ENCODE results near the gene ADGRD1.

Gene ADGRD1

DNA sequence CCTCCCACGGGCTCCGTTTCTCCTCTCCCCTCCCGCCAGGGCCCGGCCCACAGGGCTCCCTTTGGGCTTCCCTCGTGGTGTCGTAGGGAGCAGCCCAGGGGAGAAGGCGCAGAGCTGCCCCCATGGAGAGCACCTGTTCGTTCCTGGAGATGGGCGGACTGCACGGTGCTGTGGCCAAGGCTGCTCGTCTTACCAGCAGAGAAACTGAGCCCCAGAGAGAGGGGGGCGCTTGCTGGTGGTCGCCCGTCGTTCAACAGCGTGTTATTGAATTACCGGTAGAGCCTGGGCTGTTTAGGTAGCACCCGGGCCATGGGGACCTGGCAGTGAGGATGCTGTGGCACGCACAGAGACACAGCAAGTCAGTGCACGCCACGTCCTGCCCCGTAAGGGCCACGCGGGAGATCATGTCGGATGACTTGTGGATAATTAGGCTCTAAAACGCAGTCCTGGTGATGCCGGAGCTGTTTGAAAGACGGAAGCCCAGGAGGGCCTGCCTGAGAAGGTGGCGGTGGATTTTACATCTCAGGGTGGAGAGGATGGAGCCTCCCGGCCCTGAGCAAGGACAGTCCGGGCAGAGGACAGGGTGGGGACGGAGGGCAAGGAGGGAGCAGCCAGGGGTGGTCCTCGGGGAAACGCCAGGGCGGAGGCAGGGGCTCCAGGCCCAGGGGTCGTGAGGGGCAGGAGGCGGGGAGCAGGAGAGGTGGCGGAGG lies 134.4 kb downstream of the ADGRD1 start:
- intact Hi-C loops (cut with micrococcal nuclease) = no loop called here
- Mint-ChIP-seq H3K4me1 (ENCODE audit: low read depth) (peaks cover 25% of the 10 kb centered on the region), H3K9me3 (no peaks in the 10 kb centered on the region), H3K4me3 (no peak overlapping the region), H3K27me3 (peaks cover 12% of the 10 kb centered on the region), H3K27ac (no peak overlapping the region), H3K36me3 (ENCODE audit: low read depth) (no peaks in the 10 kb centered on the region)

DNA sequence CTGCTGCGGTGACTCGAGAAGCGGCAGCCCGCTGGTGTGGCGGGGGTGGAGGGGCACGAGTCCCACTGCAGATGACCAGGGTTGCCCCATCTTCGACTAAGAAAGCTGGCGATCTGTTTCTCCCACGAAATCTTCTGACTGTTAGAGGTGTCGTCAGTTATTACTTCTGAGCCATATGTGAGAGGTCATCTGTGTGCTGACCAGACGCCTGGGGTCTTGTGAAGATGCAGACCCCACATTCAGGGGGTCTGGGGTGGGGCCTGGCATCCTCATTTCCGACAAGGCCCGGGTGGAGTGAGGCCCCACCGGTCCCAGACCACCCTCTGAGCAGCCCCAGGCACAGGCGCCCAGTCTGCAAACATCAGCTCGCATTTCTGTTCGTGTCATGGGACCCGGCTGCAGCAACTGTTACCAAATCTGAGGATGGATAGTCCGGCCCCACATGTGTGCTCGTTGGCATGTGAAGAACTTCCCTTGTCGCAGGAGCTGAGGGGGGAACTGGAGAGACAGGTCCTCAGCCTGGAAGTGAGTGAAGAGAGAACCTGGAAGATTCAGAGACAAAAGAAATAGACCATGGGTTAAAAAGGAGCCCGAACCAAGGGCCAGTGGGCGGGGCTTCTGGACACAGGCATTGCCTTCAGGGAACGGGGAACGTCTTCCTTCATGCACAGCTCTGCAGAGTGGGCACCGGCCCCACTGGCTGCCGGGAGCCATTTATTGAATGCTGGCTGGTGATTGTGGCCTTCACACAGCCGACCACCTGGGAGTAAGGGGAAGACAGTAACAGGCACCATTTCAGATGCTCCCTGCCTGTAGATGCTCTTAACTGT lies 135.2 kb downstream of the ADGRD1 start:
- peaks cover 31% of the 10 kb centered on the region for H3K4me1 Mint-ChIP-seq (ENCODE audit: low read depth)
- H3K27ac Mint-ChIP-seq = no peak overlapping the region
- H3K27me3 Mint-ChIP-seq = peaks cover 13% of the 10 kb centered on the region
- H3K9me3 Mint-ChIP-seq = no peaks in the 10 kb centered on the region
- intact Hi-C loops (cut with micrococcal nuclease) = no loop called here
- H3K4me3 Mint-ChIP-seq = no peak overlapping the region
- H3K36me3 Mint-ChIP-seq (ENCODE audit: low read depth) = no peaks in the 10 kb centered on the region

DNA sequence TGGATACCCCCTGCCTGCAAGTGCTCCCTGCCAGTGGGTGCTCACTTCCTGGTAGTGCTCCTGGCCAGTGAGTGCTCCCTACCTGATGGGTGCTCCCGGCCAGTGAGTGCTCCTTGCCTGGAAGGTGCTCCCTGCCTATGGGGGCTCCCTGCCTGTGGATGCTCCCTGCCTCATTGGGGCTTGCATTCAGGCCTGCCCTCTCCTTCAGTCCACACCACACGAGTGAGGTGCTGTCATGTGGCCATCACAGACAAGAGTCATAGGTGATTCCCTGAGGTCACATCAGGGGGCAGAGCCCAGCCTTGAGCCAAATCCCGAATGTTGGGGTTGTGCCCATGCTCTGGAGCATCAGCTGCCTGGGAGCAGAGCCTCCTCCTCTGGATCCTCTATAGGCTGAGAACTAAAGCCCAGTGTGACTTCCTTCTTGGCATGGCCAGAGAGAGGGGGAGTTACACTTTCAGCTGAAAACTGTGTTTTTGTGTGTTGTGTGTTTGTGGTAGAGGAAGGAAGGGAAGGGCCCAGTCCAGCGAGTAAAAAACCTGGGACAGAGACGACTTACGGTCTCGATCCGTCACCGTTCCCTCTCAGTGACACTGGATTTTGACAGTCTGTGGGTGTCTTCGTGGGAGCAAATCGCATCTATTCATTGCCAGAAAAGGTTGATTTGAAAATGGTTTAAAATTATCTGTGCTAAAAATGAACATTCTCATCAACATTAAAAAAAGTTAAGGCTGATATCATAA lies 136.0 kb downstream of the ADGRD1 start:
- H3K27ac Mint-ChIP-seq = no peak overlapping the region
- no peaks in the 10 kb centered on the region for H3K9me3 Mint-ChIP-seq
- no peaks in the 10 kb centered on the region for H3K36me3 Mint-ChIP-seq (ENCODE audit: low read depth)
- no peak overlapping the region for H3K4me3 Mint-ChIP-seq
- H3K4me1 Mint-ChIP-seq (ENCODE audit: low read depth) = peaks cover 31% of the 10 kb centered on the region
- intact Hi-C loops (cut with micrococcal nuclease) = no loop called here
- H3K27me3 Mint-ChIP-seq = peaks cover 13% of the 10 kb centered on the region

DNA sequence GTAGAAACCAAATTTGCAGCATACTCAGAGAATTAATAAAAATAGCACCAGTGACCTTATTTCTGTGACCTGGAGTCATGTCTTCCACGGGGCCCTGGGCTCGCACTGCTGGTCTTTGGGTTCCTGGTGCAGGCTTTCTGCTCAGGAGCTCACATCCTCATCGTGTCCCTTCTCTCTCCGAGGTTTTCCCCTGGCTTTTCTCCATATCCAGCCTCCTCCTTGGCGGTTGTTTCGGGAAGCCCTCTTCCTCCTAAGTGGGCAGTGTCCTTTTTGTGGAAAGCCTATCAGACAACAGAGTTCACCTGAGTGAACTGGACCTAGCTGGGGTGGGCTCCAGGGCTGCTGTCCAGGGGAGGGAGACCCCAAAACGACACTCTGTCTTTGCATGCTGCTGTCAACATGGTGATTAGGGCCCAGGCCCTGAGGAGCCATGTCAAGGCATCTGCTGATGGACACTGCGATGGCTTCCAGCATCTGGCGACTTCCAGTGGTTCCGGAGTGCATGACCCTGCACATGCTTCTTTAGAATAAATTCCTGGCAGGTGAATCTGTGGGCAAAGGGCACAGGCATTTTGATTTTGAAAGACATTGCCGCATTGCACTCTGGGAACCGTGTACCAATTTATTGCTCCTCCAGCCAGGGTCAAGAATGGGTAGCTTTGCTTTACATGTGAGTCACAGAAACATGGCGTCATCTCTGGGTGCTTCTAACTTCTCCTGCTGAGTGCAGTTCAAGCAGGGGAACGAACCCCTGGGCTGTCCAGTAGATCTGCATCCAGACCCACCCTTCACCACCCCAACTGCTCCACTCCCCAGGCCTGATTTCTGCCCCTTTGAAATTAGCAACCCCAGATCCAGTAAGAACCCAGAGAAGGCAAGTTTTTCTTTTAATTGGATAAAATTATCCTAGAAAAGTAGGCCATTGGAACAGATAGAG lies 136.8 kb downstream of the ADGRD1 start:
- intact Hi-C loops (cut with micrococcal nuclease) = no loop called here
- Mint-ChIP-seq H3K4me3 (no peak overlapping the region), H3K27me3 (peaks cover 14% of the 10 kb centered on the region), H3K27ac (no peak overlapping the region), H3K4me1 (ENCODE audit: low read depth) (peaks cover 31% of the 10 kb centered on the region), H3K36me3 (ENCODE audit: low read depth) (no peaks in the 10 kb centered on the region), H3K9me3 (no peaks in the 10 kb centered on the region)

DNA sequence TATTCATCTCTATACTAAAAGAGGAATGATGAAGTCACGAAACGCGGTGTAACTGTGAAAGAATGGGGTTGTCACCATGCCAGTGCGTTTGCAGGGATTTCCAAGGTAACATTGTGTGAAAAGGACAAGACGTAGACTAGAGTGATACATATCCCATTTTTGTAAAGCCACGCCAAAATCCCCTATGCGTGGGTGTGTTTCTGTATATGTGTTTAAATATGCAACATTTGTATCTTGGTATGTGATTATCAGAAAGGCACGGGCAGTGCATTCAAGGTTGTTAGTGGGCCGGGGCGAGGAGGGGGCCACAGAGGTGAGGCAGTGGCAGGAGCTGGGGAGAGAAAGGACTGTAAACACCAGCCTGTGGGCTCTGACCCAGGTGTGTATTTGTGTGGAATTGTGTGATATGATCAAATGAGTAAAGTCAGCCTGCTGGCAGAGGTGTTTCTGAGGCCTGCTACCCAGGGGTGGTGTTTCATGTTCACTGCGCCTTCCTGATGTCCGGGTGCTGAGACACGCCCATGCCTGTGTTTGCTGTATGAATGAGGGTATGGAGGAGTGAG lies 137.8 kb downstream of the ADGRD1 start:
- Mint-ChIP-seq H3K9me3 (no peaks in the 10 kb centered on the region), H3K27ac (no peak overlapping the region), H3K4me1 (ENCODE audit: low read depth) (peaks cover 31% of the 10 kb centered on the region), H3K36me3 (ENCODE audit: low read depth) (no peaks in the 10 kb centered on the region), H3K4me3 (no peak overlapping the region), H3K27me3 (peaks cover 16% of the 10 kb centered on the region)
- intact Hi-C loops (cut with micrococcal nuclease) = no loop called here

DNA sequence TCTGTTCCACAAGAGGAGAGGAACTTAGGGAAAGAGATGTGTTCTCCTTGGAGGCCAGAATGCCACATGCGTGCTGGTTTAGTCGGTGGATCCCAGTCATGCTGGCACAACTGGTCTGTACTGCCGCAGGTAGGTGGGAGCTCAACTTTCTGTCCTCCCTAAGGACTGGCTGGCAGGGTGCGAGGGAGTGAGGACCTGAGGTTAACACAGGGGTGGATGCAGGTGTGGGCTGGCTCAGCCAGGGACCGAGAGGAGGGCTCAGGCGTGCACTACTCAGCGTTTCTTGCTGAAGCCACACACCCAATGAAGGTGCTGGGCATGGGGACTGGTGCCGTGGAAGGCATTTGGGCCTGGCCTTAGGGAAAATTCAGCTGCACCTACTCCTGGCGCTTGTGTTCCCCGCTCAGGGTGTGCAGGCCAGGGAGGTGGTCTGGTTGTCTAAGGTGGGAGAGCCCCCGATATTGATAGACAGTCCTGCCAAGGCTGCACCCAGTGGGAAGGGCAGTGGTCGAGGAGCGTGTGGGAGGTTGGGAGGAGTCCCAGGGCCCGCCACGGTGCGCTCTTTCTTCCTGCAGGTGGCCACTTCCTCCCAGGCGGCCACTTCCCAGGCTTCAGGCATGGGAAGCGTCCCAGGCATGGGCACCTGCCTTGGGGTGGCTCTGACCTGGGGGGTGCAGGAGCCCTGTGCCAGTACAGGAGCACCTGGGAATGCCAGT lies 138.4 kb downstream of the ADGRD1 start:
- Mint-ChIP-seq H3K27me3 (peaks cover 20% of the 10 kb centered on the region), H3K9me3 (no peaks in the 10 kb centered on the region), H3K27ac (no peak overlapping the region), H3K4me3 (no peak overlapping the region), H3K36me3 (ENCODE audit: low read depth) (no peaks in the 10 kb centered on the region), H3K4me1 (ENCODE audit: low read depth) (peaks cover 31% of the 10 kb centered on the region)
- intact Hi-C loops (cut with micrococcal nuclease) = no loop called here

DNA sequence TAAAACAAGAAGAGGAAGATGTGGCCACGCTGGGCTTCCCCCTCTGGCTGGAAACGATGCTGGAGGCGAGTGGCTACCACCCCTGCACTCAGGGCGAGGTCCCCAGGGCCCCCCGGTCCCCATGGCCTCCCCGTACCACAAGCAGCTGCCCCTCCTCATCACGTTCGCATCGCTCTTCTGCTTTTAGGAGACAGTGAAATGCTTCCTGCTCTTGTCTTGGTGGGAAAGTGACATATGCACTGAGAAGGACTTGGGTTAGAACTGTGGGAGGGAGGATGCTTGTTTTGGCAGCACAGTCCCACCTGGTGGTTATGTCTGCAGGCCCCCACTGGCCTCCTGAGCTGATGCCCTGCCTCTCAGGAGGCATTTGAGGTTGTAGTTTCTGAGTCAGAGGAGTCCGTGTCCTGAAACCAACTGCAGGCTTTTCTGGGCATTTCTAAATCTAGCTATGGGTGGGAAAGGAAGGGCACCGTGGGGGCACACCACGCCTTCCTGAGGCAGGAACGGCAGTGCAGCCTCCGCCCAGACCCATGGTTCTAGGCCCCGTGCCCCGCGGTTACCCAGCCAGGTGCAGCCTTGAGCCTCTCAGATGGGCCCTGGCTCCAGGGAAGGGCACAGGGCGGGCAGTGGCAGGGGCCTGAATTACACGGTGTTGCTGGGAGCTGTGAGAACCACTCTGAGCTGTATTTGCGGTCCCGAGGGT lies 139.3 kb downstream of the ADGRD1 start:
- Mint-ChIP-seq H3K27me3 (peaks cover 22% of the 10 kb centered on the region), H3K9me3 (no peaks in the 10 kb centered on the region), H3K4me3 (no peak overlapping the region), H3K27ac (no peak overlapping the region), H3K4me1 (ENCODE audit: low read depth) (peaks cover 31% of the 10 kb centered on the region), H3K36me3 (ENCODE audit: low read depth) (no peaks in the 10 kb centered on the region)
- intact Hi-C loops (cut with micrococcal nuclease) = no loop called here

DNA sequence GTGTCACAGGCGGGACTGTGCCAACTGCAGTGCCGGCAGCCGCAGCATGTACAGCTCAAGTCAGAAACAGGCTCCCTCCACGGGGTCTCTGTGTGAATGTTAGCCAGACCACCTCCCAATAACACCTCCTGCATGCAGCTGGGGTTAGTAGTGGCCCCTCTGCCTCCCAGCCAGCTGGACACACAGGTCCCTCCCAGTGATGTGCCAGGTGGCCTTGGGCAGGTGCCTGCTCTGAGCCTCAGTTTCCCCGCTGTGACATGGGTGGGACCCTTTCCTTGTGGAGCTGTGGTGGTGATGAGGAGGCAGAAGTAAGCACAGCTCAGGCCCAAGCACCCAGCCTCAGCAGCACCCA lies 139.9 kb downstream of the ADGRD1 start:
- peaks cover 22% of the 10 kb centered on the region for H3K27me3 Mint-ChIP-seq
- no peak overlapping the region for H3K4me3 Mint-ChIP-seq
- H3K36me3 Mint-ChIP-seq (ENCODE audit: low read depth) = no peaks in the 10 kb centered on the region
- no peaks in the 10 kb centered on the region for H3K9me3 Mint-ChIP-seq
- intact Hi-C loops (cut with micrococcal nuclease) = no loop called here
- H3K27ac Mint-ChIP-seq = no peak overlapping the region
- peaks cover 31% of the 10 kb centered on the region for H3K4me1 Mint-ChIP-seq (ENCODE audit: low read depth)

DNA sequence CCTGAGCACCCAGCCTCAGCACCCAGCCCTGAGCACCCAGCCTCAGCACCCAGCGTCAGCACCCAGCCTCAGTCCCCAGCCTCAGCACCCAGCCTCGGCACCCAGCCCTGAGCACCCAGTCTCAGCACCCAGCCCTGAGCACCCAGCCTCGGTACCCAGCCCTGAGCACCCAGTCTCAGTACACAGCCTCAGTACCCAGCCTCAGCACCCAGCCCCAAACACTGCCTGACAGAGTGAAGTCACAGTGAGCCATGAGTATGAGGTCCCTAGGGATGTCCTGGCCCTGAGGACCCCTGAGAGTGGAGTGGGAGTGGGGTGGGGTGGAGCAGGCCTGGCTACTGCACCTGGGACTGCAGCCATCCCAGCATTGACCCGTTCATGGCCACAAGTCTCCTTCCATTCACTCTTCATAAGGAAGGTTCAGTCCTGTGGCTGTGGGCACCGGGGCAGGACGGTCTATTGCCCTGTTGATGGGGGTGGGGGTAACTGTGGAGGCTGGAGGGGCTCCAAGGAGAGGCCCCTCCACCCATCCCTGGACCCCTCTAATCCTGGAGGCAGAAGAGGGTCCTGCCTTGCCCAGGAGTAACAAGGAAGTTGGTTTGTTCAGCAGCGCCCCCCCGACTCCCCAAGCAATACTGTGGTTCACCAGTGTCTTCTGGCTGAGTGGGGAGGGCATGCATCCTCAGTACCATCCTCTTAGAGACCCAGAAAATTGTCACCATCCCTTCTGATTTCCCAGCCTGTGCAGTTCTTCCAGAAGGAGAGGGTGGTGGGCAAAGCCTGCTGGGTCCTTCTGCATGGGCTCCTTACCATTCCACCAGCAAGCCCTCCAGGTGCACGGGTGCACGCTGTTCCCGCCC lies 140.5 kb downstream of the ADGRD1 start:
- intact Hi-C loops (cut with micrococcal nuclease) = no loop called here
- Mint-ChIP-seq H3K36me3 (ENCODE audit: low read depth) (no peaks in the 10 kb centered on the region), H3K4me1 (ENCODE audit: low read depth) (peaks cover 31% of the 10 kb centered on the region), H3K27ac (no peak overlapping the region), H3K9me3 (no peaks in the 10 kb centered on the region), H3K4me3 (no peak overlapping the region), H3K27me3 (peaks cover 22% of the 10 kb centered on the region)

DNA sequence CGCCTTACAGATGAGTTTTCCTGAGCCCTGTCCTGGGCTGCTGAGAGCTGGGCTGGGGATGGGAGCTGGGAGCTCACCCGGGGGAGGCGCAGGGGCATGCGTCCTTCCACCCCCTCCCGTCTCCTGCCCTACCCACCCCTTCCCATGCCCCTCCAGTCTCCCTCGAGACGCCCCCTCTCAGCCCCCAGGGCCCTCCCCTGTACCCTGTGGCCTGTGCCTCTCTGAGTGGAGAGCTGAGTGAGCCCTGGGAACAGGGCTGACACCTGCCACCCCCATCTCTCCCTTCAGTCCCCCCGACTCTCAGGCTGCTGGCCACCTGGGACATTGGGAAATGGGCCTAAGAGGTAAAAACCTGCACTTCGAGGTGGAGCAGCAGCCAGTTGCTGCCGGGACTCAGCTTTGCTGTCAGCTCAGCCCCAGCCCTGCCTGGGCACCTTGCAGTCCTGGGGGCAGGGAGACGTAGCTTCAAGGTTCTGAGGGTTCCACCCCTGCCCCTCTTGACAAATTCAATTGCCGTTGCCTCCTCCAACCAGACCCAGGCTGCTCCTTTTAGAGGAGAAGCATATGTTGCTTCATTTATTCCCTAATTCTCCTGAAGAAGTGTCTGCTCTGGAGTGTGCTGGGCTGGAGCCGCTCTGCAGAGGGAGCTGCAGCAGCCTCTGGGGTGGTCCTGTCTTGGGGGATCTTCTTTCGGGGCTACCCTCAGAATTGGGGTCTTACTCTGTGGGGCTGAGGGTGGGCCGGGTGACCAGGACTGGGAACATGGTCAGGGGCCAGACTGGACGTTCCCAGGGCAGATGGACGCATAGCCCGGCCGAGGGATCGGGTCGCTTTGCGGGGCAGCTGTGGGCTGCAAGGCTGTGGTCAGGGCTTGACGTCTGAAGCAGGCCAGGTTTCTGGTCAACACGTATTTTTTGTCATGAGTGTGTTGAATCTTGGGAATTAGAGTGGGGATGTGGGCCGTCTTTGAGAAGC lies 141.4 kb downstream of the ADGRD1 start:
- intact Hi-C loops (cut with micrococcal nuclease) = no loop called here
- Mint-ChIP-seq H3K4me3 (no peak overlapping the region), H3K27ac (no peak overlapping the region), H3K27me3 (peaks cover 22% of the 10 kb centered on the region), H3K4me1 (ENCODE audit: low read depth) (peaks cover 31% of the 10 kb centered on the region), H3K9me3 (no peaks in the 10 kb centered on the region), H3K36me3 (ENCODE audit: low read depth) (no peaks in the 10 kb centered on the region)

All from dendritic cell treated with granulocyte-macrophage colony-stimulating factor and Interleukin-4, amounts not matched to agents 40 ng/mL and 50 ng/mL, for 4 days (primary cell).